GM21526 (cell line): ENCODE measurements around the gene USP34.
"Not testable (repeated sequence)": the region's sequence is repeated elsewhere in the genome, so short reads cannot be mapped to it uniquely, and the experiment has no call there.

ENCODE experiments used
- ATAC-seq: cut with Tn5 transposase; IDR thresholded peaks from one replicate; pipeline ENCODE4 v1.9.1; 2021; ENCODE audit warnings: moderate library complexity; ENCODE audit not compliant: unreplicated experiment, low FRiP score

USP34 gene

DNA sequence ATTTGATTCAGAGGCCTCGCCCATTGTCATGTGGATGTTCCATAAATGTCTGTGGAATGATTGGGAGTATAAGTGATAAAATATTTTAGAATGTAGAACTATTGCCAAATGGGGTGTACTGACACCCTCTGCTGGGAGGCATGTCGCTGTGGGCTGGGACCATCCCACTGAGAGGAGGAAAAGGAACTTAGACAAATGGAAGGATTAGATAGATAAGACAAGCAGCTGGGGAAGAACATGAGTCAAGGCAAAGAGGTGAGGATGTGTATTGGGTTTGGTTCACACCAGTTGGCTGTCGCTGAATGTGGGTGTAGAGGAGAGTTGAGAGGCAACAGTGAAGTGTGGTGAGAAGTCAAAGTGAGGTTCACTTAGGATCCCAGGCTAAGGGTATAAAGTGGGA, 304.9 kb downstream of the USP34 start:
- no peak for ATAC-seq

DNA sequence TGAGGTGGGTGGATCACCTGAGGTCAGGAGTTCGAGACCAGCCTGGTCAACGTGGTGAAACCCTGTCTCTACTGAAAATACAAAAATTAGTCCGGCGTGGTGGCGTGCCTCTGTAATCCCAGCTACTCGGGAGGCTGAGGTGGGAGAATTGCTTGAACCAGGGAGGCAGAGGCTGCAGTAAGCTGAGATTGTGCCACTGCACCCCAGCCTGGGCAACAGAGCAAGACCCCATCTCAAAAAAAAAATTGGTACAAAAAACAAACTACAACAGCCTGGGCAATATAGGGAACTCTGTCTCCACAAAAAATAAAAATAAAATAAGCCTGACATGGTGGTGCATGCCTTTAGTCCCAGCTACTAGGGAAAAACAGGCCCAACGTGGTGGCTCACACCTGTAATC, 305.8 kb downstream of the USP34 start:
- ATAC-seq, result not testable (repeated sequence)

DNA sequence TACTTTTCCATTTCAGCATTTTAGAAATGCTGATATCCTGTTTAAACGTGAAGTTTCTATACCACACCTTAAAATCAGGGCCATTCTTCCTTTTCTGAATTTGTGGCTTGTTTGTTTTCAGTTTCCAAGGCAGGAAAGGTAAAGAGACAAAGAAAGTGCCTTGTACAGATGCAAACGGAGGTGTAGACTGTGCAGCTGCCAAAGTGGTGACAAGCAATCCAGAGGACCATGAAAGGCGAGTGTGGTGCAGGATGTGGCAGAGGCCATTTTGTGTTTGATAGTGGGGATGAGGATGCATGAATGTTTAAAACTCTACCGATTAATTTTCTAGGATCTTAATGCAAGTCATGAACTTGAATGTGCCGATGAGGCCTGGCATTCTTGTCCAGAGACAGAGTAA, 308.2 kb downstream of the USP34 start:
- ATAC-seq, result no peak

DNA sequence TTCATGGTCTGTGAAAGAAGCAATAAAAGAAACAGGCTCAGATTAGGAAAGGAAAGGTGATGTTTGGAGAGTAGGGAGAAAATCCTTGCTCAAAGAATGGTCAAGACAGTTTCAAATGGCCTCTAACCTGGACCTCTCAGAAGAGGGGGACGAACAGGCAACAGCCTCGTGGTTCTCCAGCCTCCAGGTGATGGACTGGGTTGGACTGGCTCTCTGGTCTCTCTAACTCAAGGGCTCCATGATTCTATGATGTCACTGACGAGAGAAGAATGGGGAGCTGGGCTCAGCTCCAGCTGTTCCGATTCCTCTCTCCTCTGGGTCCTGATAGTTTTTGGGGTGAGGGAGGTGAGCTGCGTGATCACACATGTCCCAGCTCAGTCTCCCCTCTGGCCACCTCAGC, 309.0 kb downstream of the USP34 start, which contains the start of gene C2orf74:
TSS of gene C2orf74 (plus strand) at position 301 of the 400 bp plus-strand sequence. CDS start 327 bp downstream, outside the sequence.
- ATAC-seq, result no peak

DNA sequence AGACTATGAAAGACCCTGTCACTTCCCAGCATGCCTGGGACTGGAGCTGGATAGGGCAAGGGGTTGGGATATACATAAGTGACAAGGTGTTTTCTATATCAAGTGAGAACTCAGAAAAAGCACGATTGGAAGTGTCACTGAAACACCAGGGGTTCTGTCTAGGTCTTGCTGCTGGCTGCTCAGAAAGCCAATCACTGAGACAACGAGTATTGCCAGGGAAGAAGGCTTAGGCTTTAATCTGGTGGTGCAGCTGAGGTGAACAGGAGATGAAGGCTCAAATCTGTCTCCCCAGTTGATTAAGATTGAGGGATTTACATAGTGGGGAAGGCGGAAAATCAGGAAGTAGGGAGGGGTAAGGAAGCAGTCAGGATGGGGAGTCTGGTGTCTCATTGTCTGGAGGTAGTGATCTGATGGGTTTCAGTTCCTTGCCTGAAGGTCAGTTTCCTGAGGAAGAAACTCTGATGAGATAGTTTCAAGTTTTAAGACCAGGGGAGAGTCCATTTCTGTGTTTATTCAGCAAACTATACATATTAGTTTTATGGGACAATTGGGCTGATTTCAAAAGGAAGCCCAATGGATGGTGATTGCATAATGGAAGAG, 312.4 kb downstream of the USP34 start:
- no peak for ATAC-seq

DNA sequence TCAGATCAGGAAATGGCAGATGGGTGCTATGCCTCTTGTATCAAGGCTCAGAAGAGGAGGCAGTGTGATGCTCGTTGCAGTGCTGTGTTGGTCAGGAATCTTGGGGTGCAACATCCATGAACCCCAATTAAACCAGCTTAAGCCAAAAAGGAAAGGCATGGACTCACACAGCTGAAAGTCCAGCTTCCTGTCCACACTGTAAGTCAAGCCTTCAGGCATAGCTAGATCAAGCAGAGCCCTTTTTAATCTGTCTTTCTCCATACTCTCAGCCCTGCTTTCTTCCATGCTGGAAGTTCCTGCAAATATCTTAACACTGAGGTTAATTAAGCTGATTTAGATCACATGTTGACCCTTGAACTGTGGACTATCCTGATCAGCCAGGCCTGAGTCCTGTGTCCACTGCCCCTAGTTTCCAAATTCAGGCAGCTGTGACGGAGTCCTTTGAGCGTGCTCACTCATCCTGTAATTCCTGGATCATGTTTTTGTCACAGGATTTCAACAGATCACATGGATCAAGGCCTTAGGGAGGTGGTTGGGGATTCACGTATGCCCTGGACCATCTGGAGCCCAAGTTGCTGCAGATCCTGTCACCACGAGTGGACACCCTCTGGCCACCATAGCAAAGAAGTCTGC, 313.4 kb downstream of the USP34 start:
- no peak for ATAC-seq

DNA sequence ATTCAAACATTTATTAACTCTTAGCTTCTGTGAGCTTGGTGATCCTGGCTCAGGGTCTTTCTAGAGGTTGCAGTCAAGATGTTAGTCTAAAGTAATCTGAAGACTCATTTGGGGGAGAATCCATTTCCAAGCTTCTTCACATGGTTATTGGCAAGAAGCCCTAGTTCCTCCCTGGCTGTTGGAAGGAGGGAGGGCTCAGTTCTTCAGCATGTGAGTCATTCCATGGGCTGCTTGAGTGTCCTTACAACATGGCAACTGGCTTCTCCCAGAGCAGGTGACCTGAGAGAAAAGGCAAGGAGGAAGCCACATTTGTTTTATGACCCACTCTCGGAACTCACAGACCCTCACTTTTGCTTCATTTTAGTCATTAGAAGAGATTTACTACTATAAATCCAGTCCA, 319.5 kb downstream of the USP34 start:
- ATAC-seq, result no peak

DNA sequence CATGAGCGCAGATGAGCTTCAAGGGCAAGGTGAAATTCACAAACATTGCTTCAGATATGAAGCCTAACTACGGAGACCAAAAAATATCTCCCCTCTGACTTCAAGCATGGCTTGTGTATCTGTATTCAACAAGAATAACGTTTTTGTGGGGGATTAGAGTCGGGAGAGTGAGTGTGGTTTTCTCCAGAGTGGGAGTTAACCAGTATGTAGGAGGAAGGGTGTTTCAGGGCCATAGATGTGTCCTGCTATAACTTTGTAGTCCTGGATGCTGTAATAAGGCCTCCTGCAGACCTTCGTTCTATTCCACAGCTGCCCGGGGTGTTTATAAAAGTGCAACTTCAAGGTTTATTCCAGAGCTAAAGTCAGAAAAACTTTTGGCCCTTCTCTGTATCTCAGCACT, 321.8 kb downstream of the USP34 start:
- no peak for ATAC-seq

DNA sequence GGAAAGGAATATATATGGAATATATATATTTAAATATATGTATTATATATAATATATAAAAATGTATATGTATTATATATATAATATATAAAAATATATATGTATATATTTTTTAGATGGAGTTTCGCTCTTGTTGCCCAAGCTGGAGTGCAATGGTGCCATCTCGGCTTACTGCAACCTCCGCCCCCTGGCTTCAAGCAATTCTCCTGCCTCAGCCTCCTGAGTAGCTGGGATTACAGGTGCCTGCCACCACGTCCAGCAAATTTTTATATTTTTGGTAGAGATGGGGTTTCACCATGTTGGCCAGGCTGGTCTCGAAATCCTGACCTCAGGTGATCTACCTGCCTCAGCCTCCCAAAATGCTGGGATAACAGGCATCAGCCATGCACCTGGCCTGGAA, 322.8 kb downstream of the USP34 start:
- not testable (repeated sequence) for ATAC-seq

DNA sequence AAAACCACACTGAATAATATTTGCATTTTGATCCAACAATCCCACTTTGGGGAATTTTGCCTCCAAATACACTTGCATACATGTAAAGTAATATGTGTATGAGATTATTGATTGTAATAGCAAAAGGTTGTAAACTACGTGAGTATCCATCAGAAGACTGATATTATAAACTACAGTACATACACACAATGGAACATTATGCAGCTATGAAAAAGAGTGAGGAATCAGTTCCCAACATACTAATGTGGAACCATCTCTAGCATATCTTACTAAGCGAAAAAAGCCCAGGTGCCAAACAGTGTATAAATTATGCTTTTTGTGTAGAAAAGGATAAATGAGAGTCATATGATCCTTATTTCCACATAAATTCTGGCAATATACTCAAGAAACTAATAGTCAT, 324.9 kb downstream of the USP34 start:
- ATAC-seq, result no peak

DNA sequence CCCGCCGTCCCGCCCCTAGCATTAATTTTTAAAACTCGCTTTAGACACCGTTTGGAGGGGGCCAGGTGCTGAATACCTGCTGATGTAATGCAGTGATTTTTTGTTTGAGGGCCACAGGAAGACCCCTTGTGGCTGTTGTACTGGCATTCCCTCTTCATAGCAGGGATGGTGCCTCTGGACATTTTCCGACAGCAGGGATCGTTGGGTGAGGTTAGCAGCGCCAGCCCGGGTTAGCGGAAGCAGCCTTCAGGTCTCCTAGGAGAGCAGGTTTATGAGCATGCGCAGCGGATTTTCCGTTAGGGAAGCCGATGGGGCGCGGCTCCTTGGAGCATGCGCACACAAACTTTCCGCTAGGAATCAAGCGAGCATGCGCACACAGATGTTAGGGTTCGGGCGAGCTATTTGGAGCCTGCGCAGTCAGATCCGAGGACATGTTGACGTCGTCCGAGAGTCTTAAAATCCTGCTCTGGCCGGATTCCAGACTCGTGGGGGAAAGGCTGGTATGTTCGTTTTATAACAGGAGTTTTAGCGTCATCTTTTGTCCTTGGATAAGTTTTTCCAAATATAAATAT, 326.1 kb downstream of the USP34 start:
- ATAC-seq, result peak; percentile 82

DNA sequence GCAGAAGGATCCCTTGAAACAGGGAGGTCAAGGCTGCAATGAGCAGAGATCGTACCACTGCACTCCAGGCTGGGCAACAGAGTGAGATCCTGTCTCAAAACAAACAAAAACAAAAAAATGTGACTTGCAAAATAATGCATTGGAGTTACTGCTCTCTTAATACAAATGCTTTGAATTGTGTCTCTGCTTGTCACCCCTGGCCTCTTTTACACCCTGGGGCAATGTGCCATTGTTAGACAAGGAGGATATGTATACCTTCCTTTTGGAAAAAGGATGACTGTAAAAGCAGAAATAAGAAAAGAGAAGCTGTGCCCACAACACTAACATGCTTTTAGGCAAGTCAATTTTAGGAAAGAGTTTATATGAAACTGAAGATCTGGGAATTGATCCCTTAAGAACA, 329.7 kb downstream of the USP34 start:
- ATAC-seq, result no peak

DNA sequence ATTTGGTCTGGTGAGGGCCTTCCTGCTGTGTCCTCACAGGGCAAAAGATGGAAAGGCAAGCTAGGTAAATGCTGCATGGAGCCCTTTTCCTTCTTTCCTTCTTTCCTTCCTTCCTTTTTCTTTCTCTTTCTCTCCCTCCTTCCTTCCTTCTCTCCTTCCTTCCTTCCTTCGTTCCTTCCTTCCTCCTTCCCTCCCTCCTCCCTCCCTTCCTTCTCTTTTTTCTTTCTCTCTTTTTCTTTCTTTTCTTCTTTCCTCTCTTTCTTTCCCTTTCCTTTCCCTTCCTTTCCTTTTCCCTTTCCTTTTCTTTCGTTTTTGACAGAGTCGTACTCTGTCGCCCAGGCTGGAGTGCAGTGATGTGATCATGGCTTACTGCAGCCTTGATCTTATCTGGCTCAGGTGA, 332.0 kb downstream of the USP34 start:
- ATAC-seq, result no peak
